ENCODE results near the gene CALCR.

CALCR gene

GRCh38 chr7:93575555-93576399 is 1.3 kb upstream of the CALCR start:
- H3K9me3 Mint-ChIP-seq: no peaks in the 10 kb centered on the region
- H3K4me1 Mint-ChIP-seq: no peaks in the 10 kb centered on the region
- no peaks in the 10 kb centered on the region for H3K36me3 Mint-ChIP-seq
- H3K27me3 Mint-ChIP-seq: peaks cover 29% of the 10 kb centered on the region
- DNase-seq: no peak
- no peak overlapping the region for H3K27ac Mint-ChIP-seq
- no peak overlapping the region for H3K4me3 Mint-ChIP-seq
- CTCF ChIA-PET: no interaction called here

GRCh38 chr7:93574269-93574645 is 267 bp downstream of the CALCR start:
- Mint-ChIP-seq H3K4me1 (no peaks in the 10 kb centered on the region), H3K27me3 (peaks cover 29% of the 10 kb centered on the region), H3K9me3 (no peaks in the 10 kb centered on the region), H3K36me3 (no peaks in the 10 kb centered on the region), H3K27ac (no peak overlapping the region), H3K4me3 (no peak overlapping the region)
- CTCF ChIA-PET: no interaction called here
- DNase-seq: no peak

- Mint-ChIP-seq H3K9me3 (no peaks in the 10 kb centered on the region), H3K4me1 (no peaks in the 10 kb centered on the region), H3K4me3 (no peak overlapping the region), H3K27me3 (peaks cover 3% of the 10 kb centered on the region), H3K36me3 (no peaks in the 10 kb centered on the region), H3K27ac (no peak overlapping the region)
- CTCF ChIA-PET: no interaction called here
- DNase-seq: no peak
Measured at GRCh38 chr7:93569189-93569588, 5.3 kb downstream of the CALCR start.

DNA sequence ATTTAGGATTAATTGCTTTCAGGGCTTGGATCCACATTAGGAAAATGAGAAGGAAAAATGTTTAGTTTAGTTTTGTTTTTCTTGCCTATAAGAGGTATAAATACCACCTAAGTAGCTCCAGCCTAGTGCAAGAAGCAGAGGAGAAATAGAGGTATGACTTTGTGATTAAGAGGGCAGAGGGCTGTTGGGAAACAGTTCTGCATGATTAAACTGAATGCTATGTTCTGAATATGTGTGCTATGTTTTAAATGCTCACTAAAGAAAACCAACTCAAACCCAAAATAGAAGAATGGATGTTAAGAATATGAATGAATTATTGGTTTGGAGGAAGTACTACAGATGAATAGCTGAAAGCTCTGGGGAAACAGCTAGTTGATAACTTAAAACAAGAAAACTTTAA is 7.6 kb downstream of the CALCR start:
- Mint-ChIP-seq H3K9me3 (no peaks in the 10 kb centered on the region), H3K4me3 (no peak overlapping the region), H3K4me1 (no peaks in the 10 kb centered on the region), H3K36me3 (no peaks in the 10 kb centered on the region), H3K27me3 (no peaks in the 10 kb centered on the region), H3K27ac (no peak overlapping the region)
- DNase-seq: no peak
- CTCF ChIA-PET: no interaction called here

DNA sequence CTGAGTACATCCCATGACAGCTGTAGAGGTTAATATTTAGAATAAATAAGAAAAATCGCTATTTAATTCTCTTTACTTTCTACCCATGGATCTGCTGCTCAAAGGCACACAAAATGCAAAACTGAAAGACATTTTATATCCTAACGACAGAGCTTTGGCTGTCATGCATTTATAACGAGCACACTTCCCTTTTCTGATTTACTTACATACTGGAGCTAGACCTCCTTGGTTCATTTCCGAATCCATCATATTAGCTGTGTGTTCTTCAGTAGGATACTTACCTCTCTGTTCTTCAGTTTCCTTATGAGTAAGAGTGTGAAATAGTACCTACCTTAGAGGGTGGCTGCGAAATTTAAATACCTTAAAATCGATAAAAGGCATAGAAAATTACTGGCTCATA is 10.9 kb downstream of the CALCR start:
- Mint-ChIP-seq H3K27me3 (no peaks in the 10 kb centered on the region), H3K27ac (no peak overlapping the region)
- CTCF ChIA-PET: no interaction called here

DNA sequence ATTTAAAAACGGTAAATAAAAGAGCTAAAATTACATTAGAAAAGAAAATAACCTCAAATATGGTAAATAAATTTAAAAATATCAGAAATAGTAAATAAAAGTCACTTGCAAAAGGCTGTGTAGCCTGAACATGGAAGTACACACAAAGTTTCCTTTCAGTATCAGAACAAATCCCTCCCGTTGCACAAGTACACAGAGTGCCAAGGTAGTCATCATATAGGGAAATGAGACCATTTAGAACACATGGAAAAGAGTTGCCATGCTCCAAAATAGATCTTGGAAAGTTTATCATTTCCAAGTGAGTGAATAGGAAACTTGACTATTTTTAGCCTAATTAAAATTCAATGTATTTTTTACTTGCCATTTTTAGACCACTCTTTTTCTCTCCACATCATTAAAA is 11.6 kb downstream of the CALCR start:
- Mint-ChIP-seq H3K27ac (no peak overlapping the region), H3K9me3 (no peaks in the 10 kb centered on the region), H3K4me3 (no peak overlapping the region), H3K27me3 (no peaks in the 10 kb centered on the region), H3K36me3 (no peaks in the 10 kb centered on the region), H3K4me1 (no peaks in the 10 kb centered on the region)
- CTCF ChIA-PET: no interaction called here
- DNase-seq: no peak

More for the DNA sequence above, 10.9 kb downstream of the CALCR start:
- H3K4me3 Mint-ChIP-seq: no peak overlapping the region
- H3K36me3 Mint-ChIP-seq: no peaks in the 10 kb centered on the region
- no peak for DNase-seq
- no peaks in the 10 kb centered on the region for H3K4me1 Mint-ChIP-seq
- H3K9me3 Mint-ChIP-seq: no peaks in the 10 kb centered on the region

DNA sequence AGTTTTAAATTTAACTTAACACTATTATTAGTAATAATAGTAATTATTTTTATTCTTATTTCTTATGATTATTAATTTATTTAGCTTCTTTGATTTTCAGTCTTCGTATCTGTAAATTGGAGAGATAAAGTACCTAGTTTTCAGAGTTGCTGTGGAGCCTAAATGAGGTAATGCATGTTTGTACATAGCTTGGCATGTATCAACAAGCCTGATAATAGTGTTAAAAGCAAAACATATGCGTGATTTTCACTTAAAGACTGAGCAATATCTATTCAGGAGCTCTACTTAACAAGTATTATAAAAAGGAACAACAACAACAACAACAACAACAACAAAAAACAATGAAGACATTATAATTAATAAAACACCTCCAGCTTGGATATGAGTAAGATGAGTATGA is 12.4 kb downstream of the CALCR start:
- Mint-ChIP-seq H3K27ac (no peak overlapping the region), H3K4me3 (no peak overlapping the region), H3K27me3 (no peaks in the 10 kb centered on the region), H3K9me3 (no peaks in the 10 kb centered on the region), H3K4me1 (no peaks in the 10 kb centered on the region), H3K36me3 (no peaks in the 10 kb centered on the region)
- CTCF ChIA-PET: no interaction called here
- no peak for DNase-seq

- Mint-ChIP-seq H3K36me3 (no peaks in the 10 kb centered on the region), H3K4me1 (no peaks in the 10 kb centered on the region), H3K4me3 (no peak overlapping the region), H3K27me3 (no peaks in the 10 kb centered on the region), H3K27ac (no peak overlapping the region), H3K9me3 (no peaks in the 10 kb centered on the region)
- CTCF ChIA-PET: no interaction called here
- DNase-seq: no peak
Measured at GRCh38 chr7:93559639-93560491, 14.7 kb downstream of the CALCR start.

GRCh38 chr7:93558705-93559614 is 15.6 kb downstream of the CALCR start:
- Mint-ChIP-seq H3K4me3 (no peak overlapping the region), H3K4me1 (no peaks in the 10 kb centered on the region), H3K9me3 (no peaks in the 10 kb centered on the region), H3K27me3 (no peaks in the 10 kb centered on the region), H3K36me3 (no peaks in the 10 kb centered on the region), H3K27ac (no peak overlapping the region)
- CTCF ChIA-PET: no interaction called here
- no peak for DNase-seq

DNA sequence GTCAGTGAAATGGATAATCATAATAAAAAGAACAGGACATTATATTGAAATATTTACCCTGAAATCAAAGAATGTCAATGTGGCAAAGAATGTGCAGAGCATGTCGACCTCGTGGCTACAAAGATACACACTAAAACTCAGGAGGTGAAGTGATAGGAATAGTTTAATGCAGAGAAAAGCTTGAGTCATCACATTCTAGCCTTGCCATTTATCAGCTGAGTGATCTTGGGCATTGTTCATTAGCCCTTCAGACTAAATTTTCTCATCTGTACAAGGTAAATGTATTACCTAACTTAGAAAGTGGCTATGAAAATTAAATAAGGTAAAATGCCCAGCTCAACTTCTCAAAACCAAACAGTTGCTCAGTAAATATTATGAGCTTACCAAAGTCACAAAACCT is 22.6 kb downstream of the CALCR start:
- Mint-ChIP-seq H3K4me1 (no peaks in the 10 kb centered on the region), H3K4me3 (no peak overlapping the region), H3K36me3 (no peaks in the 10 kb centered on the region), H3K9me3 (no peaks in the 10 kb centered on the region), H3K27ac (no peak overlapping the region), H3K27me3 (no peaks in the 10 kb centered on the region)
- CTCF ChIA-PET: interaction anchor here (1.1 to 3.6 kb wide), 3 partner anchors 109 to 308 kb away, joined by 3 to 31 read pairs (median 4); no protein-coding TSS in a partner anchor
- DNase-seq: no peak

- Mint-ChIP-seq H3K36me3 (no peaks in the 10 kb centered on the region), H3K4me3 (no peak overlapping the region), H3K4me1 (no peaks in the 10 kb centered on the region), H3K27me3 (no peaks in the 10 kb centered on the region), H3K27ac (no peak overlapping the region), H3K9me3 (no peaks in the 10 kb centered on the region)
- CTCF ChIA-PET: interaction anchor here (0.5 to 3.6 kb wide), 11 partner anchors 55 to 1440 kb away, joined by 3 to 31 read pairs (median 3); partner anchors contain the start of gene VPS50
- no peak for DNase-seq
Measured at GRCh38 chr7:93551063-93551895, 23.2 kb downstream of the CALCR start.

DNA sequence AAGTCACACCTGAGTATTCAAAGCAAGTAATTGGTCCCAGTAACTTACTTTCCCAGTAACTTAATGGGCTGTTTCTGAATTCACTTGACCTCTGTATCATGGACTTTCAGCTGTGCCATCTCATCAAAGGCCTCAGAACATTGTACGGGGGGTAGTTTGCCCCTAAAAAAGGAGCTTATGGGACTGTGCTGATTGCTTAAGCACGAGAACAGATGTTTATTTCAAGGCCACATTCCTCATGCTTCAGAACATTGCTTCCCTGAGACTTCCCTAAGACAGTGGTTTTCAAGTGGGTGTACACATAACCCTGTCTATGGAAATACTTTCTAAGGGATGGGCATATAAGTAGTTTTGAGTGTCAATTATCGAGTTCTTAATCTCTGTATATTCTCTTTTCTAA is 26.8 kb downstream of the CALCR start:
- no peaks in the 10 kb centered on the region for H3K4me1 Mint-ChIP-seq
- no peak overlapping the region for H3K4me3 Mint-ChIP-seq
- H3K9me3 Mint-ChIP-seq: no peaks in the 10 kb centered on the region
- H3K36me3 Mint-ChIP-seq: no peaks in the 10 kb centered on the region
- no peak for DNase-seq
- no peak overlapping the region for H3K27ac Mint-ChIP-seq
- CTCF ChIA-PET: no interaction called here
- H3K27me3 Mint-ChIP-seq: no peaks in the 10 kb centered on the region

GRCh38 chr7:93544691-93545090 is 29.8 kb downstream of the CALCR start:
- DNase-seq: no peak
- H3K27ac Mint-ChIP-seq: no peak overlapping the region
- H3K4me3 Mint-ChIP-seq: no peak overlapping the region
- no peaks in the 10 kb centered on the region for H3K36me3 Mint-ChIP-seq
- no peaks in the 10 kb centered on the region for H3K4me1 Mint-ChIP-seq
- H3K9me3 Mint-ChIP-seq: no peaks in the 10 kb centered on the region
- H3K27me3 Mint-ChIP-seq: no peaks in the 10 kb centered on the region
- CTCF ChIA-PET: no interaction called here

All from activated naive CD4-positive, alpha-beta T cell treated with anti-CD3 and anti-CD28 coated beads, Interleukin-2, amount 10 ng/mL, durations not matched to agents 7 days and 5 days (primary cell).